ENCODE results near the gene HSPA1L. TPM values are rescaled to one million over a fixed set of nuclear protein-coding genes. Genes with fewer than 3 reads are reported as not detected.
"Not testable (repeated sequence)": the region's sequence is repeated elsewhere in the genome, so short reads cannot be mapped to it uniquely, and the experiment has no call there.

Gene HSPA1L
- polyA plus RNA-seq, 1 donor from 2014 or later, result 2.6 TPM

DNA sequence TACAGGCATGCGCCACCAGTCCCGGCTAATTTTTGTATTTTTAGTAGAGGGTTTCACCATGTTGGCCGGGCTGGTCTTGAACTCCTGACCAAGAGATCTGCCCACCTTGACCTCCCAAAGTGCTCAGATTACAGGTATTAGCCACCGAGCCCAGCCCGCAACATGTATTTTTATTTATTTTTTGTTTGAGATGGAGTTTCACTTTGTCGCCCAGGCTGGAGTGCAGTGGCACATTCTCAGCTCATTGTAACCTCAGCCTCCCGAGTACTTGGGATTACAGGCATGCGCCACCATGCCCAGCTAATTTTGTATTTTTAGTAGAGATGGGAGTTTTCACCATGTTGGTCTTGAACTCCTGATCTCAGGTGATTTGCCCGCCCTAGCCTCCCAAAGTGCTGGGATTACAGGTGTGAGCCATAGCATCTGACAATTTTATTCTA, 23.1 kb upstream of the HSPA1L start:
- H3K27ac ChIP-seq (ENCODE audit: low read length); H3K9me3 ChIP-seq (ENCODE audit: low read length); H3K9me2 ChIP-seq (ENCODE audit: insufficient read depth, low read length); H3K27me3 ChIP-seq (ENCODE audit: insufficient read depth, low read depth, low read length); H3K36me3 ChIP-seq (ENCODE audit: insufficient read depth, low read length); H3F3A ChIP-seq (ENCODE audit: insufficient read depth, low read length, poor library complexity, severe bottlenecking); H2AFZ ChIP-seq (ENCODE audit: low read depth, low read length); H3K9ac ChIP-seq (ENCODE audit: low read length); H4K20me1 ChIP-seq (ENCODE audit: insufficient read depth); H3K4me2 ChIP-seq (ENCODE audit: low read length): not testable (repeated sequence)
- peaks cover 29% of the 10 kb centered on the region for H3K79me2 ChIP-seq (replicated peaks; ENCODE audit: insufficient read depth, low read length)
- peak overlapping the region; percentile 98 for H3K4me3 ChIP-seq (ENCODE audit: low read length)

DNA sequence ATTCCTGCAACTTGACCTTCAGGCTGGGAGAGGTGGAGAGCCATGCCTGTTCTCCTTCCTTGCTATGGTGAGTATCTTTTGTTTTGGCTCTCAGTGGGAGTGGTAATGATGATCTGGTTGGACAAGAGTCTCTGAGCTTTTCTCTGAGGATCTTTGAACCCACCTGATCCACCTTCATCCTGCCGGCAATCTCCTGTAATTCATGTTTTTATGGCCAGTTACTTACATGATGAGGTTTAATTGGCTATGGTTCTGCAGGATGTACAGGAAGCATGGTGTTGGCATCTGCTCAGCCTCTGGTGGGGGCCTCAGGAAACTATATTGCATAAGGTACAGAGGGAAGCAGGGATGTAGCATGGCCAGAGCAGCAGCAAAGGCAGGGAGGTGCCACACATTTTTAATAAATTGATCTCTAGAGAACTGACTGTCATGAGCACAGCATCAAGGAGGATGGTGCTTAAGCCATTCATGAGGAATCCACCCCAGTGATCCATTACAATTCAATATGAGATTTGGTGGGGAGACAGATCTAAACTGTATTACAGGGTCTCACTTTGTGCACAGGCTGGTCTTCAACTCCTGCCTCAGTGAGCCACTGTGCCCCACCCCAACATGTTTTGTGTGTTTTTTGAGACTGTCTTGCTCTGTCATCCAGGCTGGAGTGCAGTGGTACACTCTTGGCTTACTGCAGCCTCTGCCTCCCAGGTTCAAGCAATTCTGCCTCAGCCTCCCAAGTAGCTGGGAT, 22.5 kb upstream of the HSPA1L start:
- no peaks in the 10 kb centered on the region for H3F3A ChIP-seq (ENCODE audit: insufficient read depth, low read length, poor library complexity, severe bottlenecking)
- H3K4me3 ChIP-seq (ENCODE audit: low read length), result peak overlapping the region; percentile 98
- H3K4me2 ChIP-seq (ENCODE audit: low read length), result peak overlapping the region; percentile 90
- no peaks in the 10 kb centered on the region for H3K9me3 ChIP-seq (ENCODE audit: low read length)
- H3K9me2 ChIP-seq (ENCODE audit: insufficient read depth, low read length), result no peaks in the 10 kb centered on the region
- H3K27me3 ChIP-seq (ENCODE audit: insufficient read depth, low read depth, low read length), result no peaks in the 10 kb centered on the region
- H3K79me2 ChIP-seq (replicated peaks; ENCODE audit: insufficient read depth, low read length), result peaks cover 29% of the 10 kb centered on the region
- no peak overlapping the region for H2AFZ ChIP-seq (ENCODE audit: low read depth, low read length)
- no peak overlapping the region for H3K9ac ChIP-seq (ENCODE audit: low read length)
- no peaks in the 10 kb centered on the region for H4K20me1 ChIP-seq (ENCODE audit: insufficient read depth)
- TF ChIP-seq TAF1 (IDR thresholded peaks at IDR 0.05; ENCODE audit: low read depth) (no peak), EP300 (conservative IDR thresholded peaks at IDR 0.05; ENCODE audit: poor library complexity, severe bottlenecking) (no peak), RAD21 (conservative IDR thresholded peaks at IDR 0.05) (no peak), MXI1 (conservative IDR thresholded peaks at IDR 0.05; ENCODE audit: poor library complexity, severe bottlenecking) (no peak), EZH2 (IDR thresholded peaks at IDR 0.05; ENCODE audit: borderline replicate concordance, insufficient read depth, low read length, poor library complexity, severe bottlenecking) (no peak), SMC3 (conservative IDR thresholded peaks at IDR 0.05; ENCODE audit: poor library complexity) (no peak), POLR2AphosphoS5 (IDR thresholded peaks at IDR 0.05) (no peak)
- TF ChIP-seq, protein P1, sequence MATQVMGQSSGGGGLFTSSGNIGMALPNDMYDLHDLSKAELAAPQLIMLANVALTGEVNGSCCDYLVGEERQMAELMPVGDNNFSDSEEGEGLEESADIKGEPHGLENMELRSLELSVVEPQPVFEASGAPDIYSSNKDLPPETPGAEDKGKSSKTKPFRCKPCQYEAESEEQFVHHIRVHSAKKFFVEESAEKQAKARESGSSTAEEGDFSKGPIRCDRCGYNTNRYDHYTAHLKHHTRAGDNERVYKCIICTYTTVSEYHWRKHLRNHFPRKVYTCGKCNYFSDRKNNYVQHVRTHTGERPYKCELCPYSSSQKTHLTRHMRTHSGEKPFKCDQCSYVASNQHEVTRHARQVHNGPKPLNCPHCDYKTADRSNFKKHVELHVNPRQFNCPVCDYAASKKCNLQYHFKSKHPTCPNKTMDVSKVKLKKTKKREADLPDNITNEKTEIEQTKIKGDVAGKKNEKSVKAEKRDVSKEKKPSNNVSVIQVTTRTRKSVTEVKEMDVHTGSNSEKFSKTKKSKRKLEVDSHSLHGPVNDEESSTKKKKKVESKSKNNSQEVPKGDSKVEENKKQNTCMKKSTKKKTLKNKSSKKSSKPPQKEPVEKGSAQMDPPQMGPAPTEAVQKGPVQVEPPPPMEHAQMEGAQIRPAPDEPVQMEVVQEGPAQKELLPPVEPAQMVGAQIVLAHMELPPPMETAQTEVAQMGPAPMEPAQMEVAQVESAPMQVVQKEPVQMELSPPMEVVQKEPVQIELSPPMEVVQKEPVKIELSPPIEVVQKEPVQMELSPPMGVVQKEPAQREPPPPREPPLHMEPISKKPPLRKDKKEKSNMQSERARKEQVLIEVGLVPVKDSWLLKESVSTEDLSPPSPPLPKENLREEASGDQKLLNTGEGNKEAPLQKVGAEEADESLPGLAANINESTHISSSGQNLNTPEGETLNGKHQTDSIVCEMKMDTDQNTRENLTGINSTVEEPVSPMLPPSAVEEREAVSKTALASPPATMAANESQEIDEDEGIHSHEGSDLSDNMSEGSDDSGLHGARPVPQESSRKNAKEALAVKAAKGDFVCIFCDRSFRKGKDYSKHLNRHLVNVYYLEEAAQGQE (IDR thresholded peaks at IDR 0.05; ENCODE audit: borderline replicate concordance), result no peak
- TF ChIP-seq, protein P2, sequence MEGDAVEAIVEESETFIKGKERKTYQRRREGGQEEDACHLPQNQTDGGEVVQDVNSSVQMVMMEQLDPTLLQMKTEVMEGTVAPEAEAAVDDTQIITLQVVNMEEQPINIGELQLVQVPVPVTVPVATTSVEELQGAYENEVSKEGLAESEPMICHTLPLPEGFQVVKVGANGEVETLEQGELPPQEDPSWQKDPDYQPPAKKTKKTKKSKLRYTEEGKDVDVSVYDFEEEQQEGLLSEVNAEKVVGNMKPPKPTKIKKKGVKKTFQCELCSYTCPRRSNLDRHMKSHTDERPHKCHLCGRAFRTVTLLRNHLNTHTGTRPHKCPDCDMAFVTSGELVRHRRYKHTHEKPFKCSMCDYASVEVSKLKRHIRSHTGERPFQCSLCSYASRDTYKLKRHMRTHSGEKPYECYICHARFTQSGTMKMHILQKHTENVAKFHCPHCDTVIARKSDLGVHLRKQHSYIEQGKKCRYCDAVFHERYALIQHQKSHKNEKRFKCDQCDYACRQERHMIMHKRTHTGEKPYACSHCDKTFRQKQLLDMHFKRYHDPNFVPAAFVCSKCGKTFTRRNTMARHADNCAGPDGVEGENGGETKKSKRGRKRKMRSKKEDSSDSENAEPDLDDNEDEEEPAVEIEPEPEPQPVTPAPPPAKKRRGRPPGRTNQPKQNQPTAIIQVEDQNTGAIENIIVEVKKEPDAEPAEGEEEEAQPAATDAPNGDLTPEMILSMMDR (IDR thresholded peaks at IDR 0.05; ENCODE audit: poor library complexity, severe bottlenecking), result no peak
- H3K27ac ChIP-seq (ENCODE audit: low read length), result no peak overlapping the region
- peaks cover 4% of the 10 kb centered on the region for H3K36me3 ChIP-seq (ENCODE audit: insufficient read depth, low read length)
